Sigmoid colon (tissue), 4 donors: ENCODE measurements around the gene LHPP.

ENCODE experiments used
- CTCF ChIP-seq, 4 experiments: fragments of 450-650 bp in 3 of 4; fragments of 200-600 bp in 1 of 4; IDR thresholded peaks; one replicate each; pipeline ENCODE4 v1.5.1; 2016 to 2019; ENCODE audit warnings: antibody characterized with exemption in 4 of 4, mild to moderate bottlenecking in 3 of 4, moderate library complexity in 2 of 4
- POLR2A ChIP-seq, 2 donors: fragments of 450-650 bp; IDR thresholded peaks; one replicate each; pipeline ENCODE4 v1.6.1; 2016; ENCODE audit warnings: antibody characterized with exemption in 2 of 2, mild to moderate bottlenecking in 2 of 2, moderate library complexity in 2 of 2
- POLR2AphosphoS5 ChIP-seq, 4 donors: sonication (generic); formaldehyde crosslinking; IDR thresholded peaks; one replicate each; pipeline ENCODE4 v1.6.1; 2017; ENCODE audit warnings: antibody characterized with exemption in 4 of 4

- TF ChIP-seq CTCF (IDR thresholded peaks at IDR 0.05) (no peak), POLR2AphosphoS5 (IDR thresholded peaks at IDR 0.05) (no peak), POLR2A (IDR thresholded peaks at IDR 0.05) (no peak)
Observed at GRCh38 chr10:124648131-124648475, 186.5 kb downstream of the LHPP start.
